Endothelial cell (in vitro differentiated cells): ENCODE results near the gene MRPL28. TPM values are rescaled to one million over a fixed set of nuclear protein-coding genes. Genes with fewer than 3 reads are reported as not detected.

Source experiments
- DNase-seq: peaks from one replicate; pipeline ENCODE4 v3.0.0; 2021; ENCODE audit warnings: low spot score
- H3K27ac Mint-ChIP-seq: one replicate; pipeline ENCODE4 v1.8.0; 2021; ENCODE audit warnings: mixed read lengths, inconsistent platforms; ENCODE audit not compliant: unreplicated experiment
- H3K27me3 Mint-ChIP-seq: one replicate; pipeline ENCODE4 v1.8.0; 2021; ENCODE audit warnings: mild to moderate bottlenecking, moderate library complexity, mixed read lengths, inconsistent platforms; ENCODE audit not compliant: unreplicated experiment
- H3K36me3 Mint-ChIP-seq: one replicate; pipeline ENCODE4 v1.8.0; 2021; ENCODE audit warnings: mild to moderate bottlenecking, low read depth, mixed read lengths, inconsistent platforms; ENCODE audit not compliant: unreplicated experiment
- H3K4me1 Mint-ChIP-seq: one replicate; pipeline ENCODE4 v1.8.0; 2021; ENCODE audit warnings: mild to moderate bottlenecking, mixed read lengths, inconsistent platforms; ENCODE audit not compliant: unreplicated experiment
- H3K4me3 Mint-ChIP-seq: one replicate; pipeline ENCODE4 v1.8.0; 2021; ENCODE audit warnings: mild to moderate bottlenecking, mixed read lengths, inconsistent platforms; ENCODE audit not compliant: unreplicated experiment
- H3K9me3 Mint-ChIP-seq: one replicate; pipeline ENCODE4 v1.8.0; 2021; ENCODE audit warnings: mixed read lengths, inconsistent platforms; ENCODE audit not compliant: unreplicated experiment
- CTCF ChIP-seq: fragments of 200-600 bp; sonication (generic); IDR thresholded peaks from one replicate; pipeline ENCODE4 v1.5.0; 2021; ENCODE audit warnings: antibody characterized with exemption; ENCODE audit not compliant: unreplicated experiment
- total RNA-seq: library from RNA; stranded (reverse); fragmentation: NEBNext Ultra II Directional; extraction: Animal tissue kit (Norgen Biotek cat#: 25700); gene quantifications from one replicate; pipeline ENCODE4 v1.2.1, GENCODE V29; 2021; ENCODE audit not compliant: unreplicated experiment

MRPL28 gene
- total RNA-seq, 1 donor from 2014 or later: 70.8 TPM

DNA sequence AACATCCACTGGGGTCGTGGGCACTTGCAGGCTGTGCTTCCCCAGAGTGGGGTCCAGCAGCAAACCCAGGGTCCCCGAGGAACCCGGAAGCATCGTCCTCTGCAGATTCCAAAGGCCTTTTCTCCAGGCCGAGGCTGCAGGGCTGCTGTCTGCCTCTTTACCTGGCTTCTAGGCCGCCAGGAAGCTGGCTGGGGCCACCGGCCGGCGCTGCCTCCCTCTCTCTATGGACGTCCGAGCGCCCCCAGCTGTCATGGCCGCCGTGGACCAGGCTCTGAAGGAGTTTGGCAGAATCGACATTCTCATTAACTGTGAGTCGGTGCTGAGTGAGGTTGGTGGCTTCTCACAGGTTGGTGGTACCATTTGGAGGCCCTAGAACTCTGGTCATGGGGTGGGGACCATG lies 36.9 kb upstream of the MRPL28 start:
- Mint-ChIP-seq H3K4me1 (no peaks in the 10 kb centered on the region), H3K9me3 (no peaks in the 10 kb centered on the region), H3K4me3 (no peak overlapping the region), H3K27me3 (peaks cover 5% of the 10 kb centered on the region), H3K36me3 (no peaks in the 10 kb centered on the region), H3K27ac (no peak overlapping the region)
- no peak for DNase-seq
- no peak for TF ChIP-seq CTCF

DNA sequence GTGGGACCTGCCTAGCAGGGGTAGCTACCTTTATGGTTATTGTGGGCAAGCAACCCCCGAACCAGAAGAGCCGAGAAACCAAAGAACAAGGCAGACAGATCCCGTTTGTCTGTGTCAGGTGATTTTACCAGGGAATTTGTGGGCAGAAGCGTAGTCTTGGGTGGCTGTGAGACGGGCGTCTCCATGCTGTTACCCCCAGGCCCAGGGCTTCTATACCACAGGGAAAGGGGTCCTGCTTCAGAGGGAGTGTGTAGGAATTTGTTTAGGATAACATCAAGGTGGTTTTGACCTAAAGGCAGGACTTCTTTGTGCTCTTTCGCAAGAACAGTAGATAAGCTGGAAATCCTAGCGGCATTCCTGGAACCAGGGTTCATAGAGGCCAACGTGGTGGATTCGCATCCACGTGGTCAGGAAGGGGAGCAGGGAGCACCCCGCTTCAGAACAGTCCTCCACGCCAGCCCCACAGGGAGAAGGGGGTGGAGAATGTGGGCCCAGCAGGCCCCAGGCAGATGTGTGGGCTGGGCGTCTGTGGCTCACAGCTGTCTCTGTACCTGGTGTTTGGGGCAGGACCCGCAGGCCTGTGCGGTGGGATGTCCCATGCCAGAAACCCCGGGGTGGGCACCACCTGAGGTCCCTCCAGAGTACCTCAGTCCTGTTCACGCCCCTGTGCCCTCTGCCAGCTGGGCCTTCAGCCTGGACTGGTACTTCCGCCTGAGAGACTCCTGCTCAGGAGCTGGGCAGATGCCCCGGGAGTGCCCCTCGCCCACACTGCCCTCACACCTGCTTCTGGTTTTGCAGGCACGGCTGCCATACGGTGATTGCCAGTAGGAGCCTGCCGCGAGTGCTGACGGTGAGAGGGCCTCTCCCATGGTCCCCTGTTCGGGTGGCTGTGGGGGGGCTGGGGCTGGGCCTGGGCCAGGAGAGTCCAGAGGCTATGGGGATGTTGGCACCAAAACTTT lies 35.5 kb upstream of the MRPL28 start:
- H3K36me3 Mint-ChIP-seq: no peaks in the 10 kb centered on the region
- no peaks in the 10 kb centered on the region for H3K9me3 Mint-ChIP-seq
- no peak for TF ChIP-seq CTCF
- H3K4me3 Mint-ChIP-seq: no peak overlapping the region
- peaks cover 7% of the 10 kb centered on the region for H3K27me3 Mint-ChIP-seq
- no peak for DNase-seq
- no peak overlapping the region for H3K27ac Mint-ChIP-seq
- H3K4me1 Mint-ChIP-seq: no peaks in the 10 kb centered on the region

GRCh38 chr16:404971-405486 lies 34.7 kb upstream of the MRPL28 start:
- Mint-ChIP-seq H3K9me3 (no peaks in the 10 kb centered on the region), H3K4me3 (no peak overlapping the region), H3K4me1 (peaks cover 4% of the 10 kb centered on the region), H3K36me3 (peaks cover 4% of the 10 kb centered on the region), H3K27me3 (peaks cover 8% of the 10 kb centered on the region), H3K27ac (no peak overlapping the region)
- no peak for DNase-seq
- TF ChIP-seq CTCF: no peak

- TF ChIP-seq CTCF: no peak
- peak within 1 kb of the TSS; percentile 48 for H3K27ac Mint-ChIP-seq
- no peaks in the 10 kb centered on the region for H3K9me3 Mint-ChIP-seq
- peaks cover 5% of the 10 kb centered on the region for H3K4me1 Mint-ChIP-seq
- peak within 1 kb of the TSS; percentile 91 for H3K4me3 Mint-ChIP-seq
- peak; percentile 99 for DNase-seq
- H3K36me3 Mint-ChIP-seq: peaks cover 4% of the 10 kb centered on the region
- H3K27me3 Mint-ChIP-seq: peaks cover 8% of the 10 kb centered on the region
Observed at GRCh38 chr16:401468-402348, 31.4 kb upstream of the MRPL28 start, which contains the start of gene DECR2. Gene DECR2, plus strand, starts transcription at chr16:401885. Its CDS starts 79 bp downstream, at chr16:401964.
